DOHH2 (cell line): Measurements from ENCODE around the gene ABI3BP.

Experiments
- H3F3A ChIP-seq: fragments of 200-600 bp; sonication (generic), shearing (Covaris generic); 2 replicates; pipeline ENCODE4 v1.6.0; 2016; ENCODE audit warnings: antibody characterized with exemption, mild to moderate bottlenecking; ENCODE audit not compliant: control insufficient read depth, insufficient read depth
- H3K27ac ChIP-seq: fragments of 200-600 bp; sonication (generic); 2 replicates; pipeline ENCODE4 v1.5.1; 2014; ENCODE audit warnings: low read depth, mild to moderate bottlenecking, low read length, moderate library complexity
- H3K27me3 ChIP-seq: fragments of 200-600 bp; sonication (generic); 2 replicates; pipeline ENCODE4 v1.6.1; 2014; ENCODE audit warnings: mild to moderate bottlenecking, low read length, mixed read lengths; ENCODE audit not compliant: control insufficient read depth
- H3K36me3 ChIP-seq: fragments of 200-600 bp; sonication (generic); 2 replicates; pipeline ENCODE4 v1.6.1; 2014; ENCODE audit warnings: mild to moderate bottlenecking, low read length, moderate library complexity, mixed read lengths; ENCODE audit not compliant: control insufficient read depth
- H3K4me1 ChIP-seq: fragments of 200-600 bp; sonication (generic); 2 replicates; pipeline ENCODE4 v1.6.1; 2014; ENCODE audit warnings: mild to moderate bottlenecking, low read length, mixed read lengths; ENCODE audit not compliant: control insufficient read depth
- H3K4me2 ChIP-seq: fragments of 200-600 bp; sonication (generic); 2 replicates; pipeline ENCODE4 v1.6.0; 2014; ENCODE audit warnings: mild to moderate bottlenecking, low read length, moderate library complexity
- H3K4me3 ChIP-seq: fragments of 200-600 bp; sonication (generic); 2 replicates; pipeline ENCODE4 v1.5.1; 2014; ENCODE audit warnings: mild to moderate bottlenecking, low read length, mixed read lengths
- H3K79me2 ChIP-seq: fragments of 200-600 bp; sonication (generic); 2 replicates; pipeline ENCODE4 v1.6.1; 2014; ENCODE audit warnings: mild to moderate bottlenecking, low read length, mixed read lengths; ENCODE audit not compliant: control insufficient read depth
- H3K9me2 ChIP-seq: fragments of 200-600 bp; sonication (generic); replicated peaks from 2 replicates; pipeline ENCODE4 v1.6.1; 2014; ENCODE audit warnings: mild to moderate bottlenecking, low read length, mixed read lengths; ENCODE audit not compliant: control insufficient read depth
- H3K9me3 ChIP-seq: fragments of 200-600 bp; sonication (generic); 2 replicates; pipeline ENCODE4 v1.6.1; 2014; ENCODE audit warnings: antibody characterized with exemption, low read length, mixed read lengths; ENCODE audit not compliant: control insufficient read depth, insufficient read depth
- H4K20me1 ChIP-seq: fragments of 200-600 bp; sonication (generic); 2 replicates; pipeline ENCODE4 v1.6.0; 2014; ENCODE audit warnings: low read depth, mild to moderate bottlenecking, antibody characterized with exemption, low read length, moderate library complexity; ENCODE audit not compliant: control insufficient read depth, insufficient read depth
- CTCF ChIP-seq: fragments of 200-600 bp; sonication (generic); IDR thresholded peaks from one replicate; pipeline ENCODE4 v1.5.1; 2014; ENCODE audit warnings: antibody characterized with exemption, mild to moderate bottlenecking, low read depth, low read length; ENCODE audit not compliant: poor library complexity, severe bottlenecking
- EZH2phosphoT487 ChIP-seq: fragments of 200-600 bp; sonication (generic); IDR thresholded peaks from 2 replicates; pipeline ENCODE4 v1.6.1; 2017; ENCODE audit warnings: borderline replicate concordance, mild to moderate bottlenecking, antibody characterized with exemption, low read length, moderate library complexity, mixed read lengths

ABI3BP gene

GRCh38 chr3:100966049-100966491, 27.2 kb downstream of the ABI3BP start:
- no peaks in the 10 kb centered on the region for H3K36me3 ChIP-seq
- no peaks in the 10 kb centered on the region for H3K9me2 ChIP-seq
- no peaks in the 10 kb centered on the region for H3K79me2 ChIP-seq
- no peak overlapping the region for H3K4me3 ChIP-seq
- no peaks in the 10 kb centered on the region for H3K9me3 ChIP-seq
- H3K4me1 ChIP-seq, result no peaks in the 10 kb centered on the region
- H3K4me2 ChIP-seq, result no peak overlapping the region
- H3K27me3 ChIP-seq, result no peaks in the 10 kb centered on the region
- H3F3A ChIP-seq, result no peaks in the 10 kb centered on the region
- H4K20me1 ChIP-seq, result no peaks in the 10 kb centered on the region
- H3K27ac ChIP-seq, result no peak overlapping the region
- TF ChIP-seq EZH2phosphoT487 (no peak), CTCF (no peak)

- no peak overlapping the region for H3K27ac ChIP-seq
- H3K4me1 ChIP-seq, result no peaks in the 10 kb centered on the region
- no peaks in the 10 kb centered on the region for H3F3A ChIP-seq
- H3K9me2 ChIP-seq, result no peaks in the 10 kb centered on the region
- H3K4me2 ChIP-seq, result no peak overlapping the region
- H3K4me3 ChIP-seq, result no peak overlapping the region
- no peak for TF ChIP-seq EZH2phosphoT487
- TF ChIP-seq CTCF, result no peak
- H3K79me2 ChIP-seq, result no peaks in the 10 kb centered on the region
- no peaks in the 10 kb centered on the region for H3K27me3 ChIP-seq
- no peaks in the 10 kb centered on the region for H3K36me3 ChIP-seq
- no peaks in the 10 kb centered on the region for H4K20me1 ChIP-seq
- no peaks in the 10 kb centered on the region; the same call in 1 of the 2 replicates for H3K9me3 ChIP-seq
These were observed 30.2 kb downstream of the ABI3BP start for GRCh38 chr3:100963041-100963440.

- H3K9me3 ChIP-seq, result no peaks in the 10 kb centered on the region; the same call in 1 of the 2 replicates
- H3K27me3 ChIP-seq, result no peaks in the 10 kb centered on the region
- H3F3A ChIP-seq, result no peaks in the 10 kb centered on the region
- TF ChIP-seq CTCF, result no peak
- TF ChIP-seq EZH2phosphoT487, result no peak
- no peaks in the 10 kb centered on the region for H4K20me1 ChIP-seq
- H3K4me2 ChIP-seq, result no peak overlapping the region
- H3K4me3 ChIP-seq, result no peak overlapping the region
- no peaks in the 10 kb centered on the region for H3K4me1 ChIP-seq
- no peak overlapping the region for H3K27ac ChIP-seq
- H3K79me2 ChIP-seq, result no peaks in the 10 kb centered on the region
- H3K9me2 ChIP-seq, result no peaks in the 10 kb centered on the region
- H3K36me3 ChIP-seq, result no peaks in the 10 kb centered on the region
These were observed 35.8 kb downstream of the ABI3BP start for GRCh38 chr3:100957261-100957986.
